ENCODE data around the gene DLST. TPM values are rescaled to one million over a fixed set of nuclear protein-coding genes. Genes with fewer than 3 reads are reported as not detected.

DLST gene
- total and polyA plus RNA-seq, 8 donors, result 25.1 to 125 (median 76.1) TPM

DNA sequence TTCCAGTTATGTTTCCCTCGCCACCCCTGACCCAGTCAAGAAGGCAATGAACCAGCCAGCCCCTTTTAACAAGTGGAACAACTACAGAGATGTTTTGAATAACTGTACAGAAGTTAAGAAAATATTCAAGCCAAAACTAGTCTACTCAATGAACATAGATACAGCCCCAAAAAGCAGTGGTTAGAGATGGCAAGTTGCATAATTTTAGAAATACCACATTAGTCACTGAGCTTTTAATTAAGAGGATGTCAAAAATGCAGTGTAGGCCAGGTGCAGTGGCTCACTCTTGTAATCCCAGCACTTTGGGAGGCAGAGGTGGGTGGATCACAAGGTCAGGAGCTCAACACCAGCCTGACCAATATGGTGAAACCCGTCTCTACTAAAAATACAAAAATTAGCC, 32.9 kb upstream of the DLST start:
- DNase-seq, result no peak
- TF ChIP-seq, protein P1, sequence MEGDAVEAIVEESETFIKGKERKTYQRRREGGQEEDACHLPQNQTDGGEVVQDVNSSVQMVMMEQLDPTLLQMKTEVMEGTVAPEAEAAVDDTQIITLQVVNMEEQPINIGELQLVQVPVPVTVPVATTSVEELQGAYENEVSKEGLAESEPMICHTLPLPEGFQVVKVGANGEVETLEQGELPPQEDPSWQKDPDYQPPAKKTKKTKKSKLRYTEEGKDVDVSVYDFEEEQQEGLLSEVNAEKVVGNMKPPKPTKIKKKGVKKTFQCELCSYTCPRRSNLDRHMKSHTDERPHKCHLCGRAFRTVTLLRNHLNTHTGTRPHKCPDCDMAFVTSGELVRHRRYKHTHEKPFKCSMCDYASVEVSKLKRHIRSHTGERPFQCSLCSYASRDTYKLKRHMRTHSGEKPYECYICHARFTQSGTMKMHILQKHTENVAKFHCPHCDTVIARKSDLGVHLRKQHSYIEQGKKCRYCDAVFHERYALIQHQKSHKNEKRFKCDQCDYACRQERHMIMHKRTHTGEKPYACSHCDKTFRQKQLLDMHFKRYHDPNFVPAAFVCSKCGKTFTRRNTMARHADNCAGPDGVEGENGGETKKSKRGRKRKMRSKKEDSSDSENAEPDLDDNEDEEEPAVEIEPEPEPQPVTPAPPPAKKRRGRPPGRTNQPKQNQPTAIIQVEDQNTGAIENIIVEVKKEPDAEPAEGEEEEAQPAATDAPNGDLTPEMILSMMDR (IDR thresholded peaks at IDR 0.05), result no peak
- no peak for TF ChIP-seq POLR2A (IDR thresholded peaks at IDR 0.05)
- TF ChIP-seq POLR2AphosphoS5 (IDR thresholded peaks at IDR 0.05), result no peak
- TF ChIP-seq EP300 (IDR thresholded peaks at IDR 0.05), result no peak
- Histone ChIP-seq H3K4me1 (peaks cover 3 to 22% (median 16%) of the 10 kb centered on the region in 4 donors), H3K9me3 (no peaks in the 10 kb centered on the region), H3K36me3 (no peaks in the 10 kb centered on the region), H3K27ac (no peak overlapping the region), H3K27me3 (no peaks in the 10 kb centered on the region), H3K4me3 (no peak overlapping the region)
- WGBS, 5 donors, result 82 to 93% (median 89%) methylated on average over 2 of the region's 2 CpGs
- intact Hi-C loops (cut with DNase I; ENCODE audit: low total_unique reads), result no loop called here

DNA sequence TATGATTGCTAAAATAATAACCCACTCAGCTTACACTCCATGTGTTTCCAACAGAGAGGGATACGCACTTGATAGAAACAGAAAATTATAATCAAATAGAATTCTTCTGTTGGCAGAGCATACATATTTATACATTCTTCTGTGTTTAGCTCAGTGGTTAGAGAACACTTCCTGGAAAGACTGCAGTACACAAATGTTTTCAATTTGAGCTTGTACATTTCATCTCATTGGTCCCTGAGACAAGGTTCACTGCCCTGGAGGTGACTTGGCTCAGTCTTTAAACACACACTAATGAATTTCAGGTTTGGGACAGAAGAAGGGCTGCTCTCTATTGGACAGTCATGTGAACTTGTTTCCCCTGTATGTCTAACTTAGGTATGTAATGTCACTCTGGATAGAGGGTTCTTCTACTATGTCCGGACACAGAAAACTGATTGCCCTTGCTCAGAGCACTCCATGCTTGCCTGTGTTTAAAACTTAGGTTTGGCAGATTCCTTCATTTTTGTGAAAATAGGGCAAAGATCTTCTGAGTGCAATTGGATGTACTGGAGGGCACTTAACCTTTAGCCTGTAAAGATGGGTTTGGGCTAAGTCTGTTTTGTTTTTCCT, 28.7 kb upstream of the DLST start:
- intact Hi-C loops (cut with DNase I; ENCODE audit: low total_unique reads), result no loop called here
- no peaks in the 10 kb centered on the region for H3K27me3 ChIP-seq
- H3K4me1 ChIP-seq, result peaks cover 7 to 32% (median 22%) of the 10 kb centered on the region in 4 donors
- H3K9me3 ChIP-seq, result no peaks in the 10 kb centered on the region
- no peaks in the 10 kb centered on the region for H3K36me3 ChIP-seq
- H3K4me3 ChIP-seq, result no peak overlapping the region
- TF ChIP-seq EP300 (IDR thresholded peaks at IDR 0.05) (no peak), POLR2AphosphoS5 (IDR thresholded peaks at IDR 0.05) (peak in 2 of 3 donors; percentile 30 to 57)
- peak in 1 of 2 donors; percentile 57 for DNase-seq
- 25 to 38% (median 31%) methylated on average over 2 of the region's 2 CpGs for WGBS, 5 donors
- peak overlapping the region in 4 of 5 donors; percentile 38 to 57 (median 50) for H3K27ac ChIP-seq

DNA sequence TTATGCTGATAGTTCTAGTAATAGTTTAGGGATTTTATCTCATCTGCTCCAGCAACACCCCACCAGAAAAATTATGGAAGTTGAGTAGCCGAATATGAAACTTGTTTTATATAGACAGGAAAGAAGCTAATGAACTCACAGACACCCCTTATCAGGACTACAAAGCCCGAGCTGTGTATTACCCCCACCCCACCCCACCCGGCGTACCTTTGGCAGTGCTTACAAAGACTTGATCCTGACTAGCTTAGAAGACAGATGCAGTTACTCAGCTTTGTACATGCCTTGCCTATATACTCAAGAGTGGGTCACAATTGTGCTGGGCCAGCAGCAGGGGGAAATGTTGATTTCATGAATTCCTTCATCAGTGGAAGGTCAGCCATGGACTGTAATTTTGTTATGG, 28.1 kb upstream of the DLST start:
- intact Hi-C loops (cut with DNase I; ENCODE audit: low total_unique reads), result no loop called here

DNA sequence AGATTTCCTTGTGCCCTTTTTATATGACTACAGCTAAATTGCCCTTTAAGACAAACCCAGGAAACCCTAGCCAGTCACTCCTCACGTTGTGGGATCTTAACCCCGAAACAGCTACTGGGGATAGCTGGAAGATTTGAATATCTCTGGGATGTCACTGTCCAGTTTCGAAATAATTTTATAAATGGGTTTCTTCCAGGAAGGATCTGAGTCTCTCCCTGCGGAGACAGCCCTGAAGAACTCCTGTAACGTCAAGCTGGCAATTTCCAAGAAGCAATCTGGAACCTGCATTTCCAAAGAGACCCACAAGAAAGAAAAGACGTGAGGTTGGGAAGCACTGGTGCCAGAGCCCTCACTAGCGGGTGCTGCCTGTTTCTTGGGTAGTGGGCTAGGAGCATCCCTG, 26.7 kb upstream of the DLST start:
- no peak for TF ChIP-seq EP300 (IDR thresholded peaks at IDR 0.05)
- no peak for TF ChIP-seq POLR2AphosphoS5 (IDR thresholded peaks at IDR 0.05)
- TF ChIP-seq, protein P1 (IDR thresholded peaks at IDR 0.05), result no peak
- TF ChIP-seq POLR2A (IDR thresholded peaks at IDR 0.05), result no peak
- Histone ChIP-seq H3K27ac (peak overlapping the region in 1 of 5 donors; percentile 30), H3K27me3 (no peaks in the 10 kb centered on the region), H3K9me3 (no peaks in the 10 kb centered on the region), H3K36me3 (no peaks in the 10 kb centered on the region), H3K4me1 (peaks cover 7 to 32% (median 22%) of the 10 kb centered on the region in 4 donors), H3K4me3 (no peak overlapping the region)
- WGBS, 5 donors, result 65 to 77% (median 71%) methylated on average over 7 of the region's 7 CpGs
- intact Hi-C loops (cut with DNase I; ENCODE audit: low total_unique reads), result no loop called here
- no peak for DNase-seq

More for the DNA sequence above, 28.1 kb upstream of the DLST start:
- no peaks in the 10 kb centered on the region for H3K9me3 ChIP-seq
- H3K4me3 ChIP-seq, result no peak overlapping the region
- peak overlapping the region in 4 of 5 donors; percentile 38 to 57 (median 50) for H3K27ac ChIP-seq
- no peaks in the 10 kb centered on the region for H3K27me3 ChIP-seq
- 14 to 36% (median 20%) methylated on average over 4 of the region's 4 CpGs for WGBS, 5 donors
- TF ChIP-seq EP300 (IDR thresholded peaks at IDR 0.05) (no peak), POLR2AphosphoS5 (IDR thresholded peaks at IDR 0.05) (no peak), POLR2A (IDR thresholded peaks at IDR 0.05) (no peak)
- TF ChIP-seq, protein P1 (IDR thresholded peaks at IDR 0.05), result no peak
- DNase-seq, result peak in 1 of 2 donors; percentile 40
- H3K36me3 ChIP-seq, result no peaks in the 10 kb centered on the region
- H3K4me1 ChIP-seq, result peaks cover 7 to 32% (median 22%) of the 10 kb centered on the region in 4 donors

DNA sequence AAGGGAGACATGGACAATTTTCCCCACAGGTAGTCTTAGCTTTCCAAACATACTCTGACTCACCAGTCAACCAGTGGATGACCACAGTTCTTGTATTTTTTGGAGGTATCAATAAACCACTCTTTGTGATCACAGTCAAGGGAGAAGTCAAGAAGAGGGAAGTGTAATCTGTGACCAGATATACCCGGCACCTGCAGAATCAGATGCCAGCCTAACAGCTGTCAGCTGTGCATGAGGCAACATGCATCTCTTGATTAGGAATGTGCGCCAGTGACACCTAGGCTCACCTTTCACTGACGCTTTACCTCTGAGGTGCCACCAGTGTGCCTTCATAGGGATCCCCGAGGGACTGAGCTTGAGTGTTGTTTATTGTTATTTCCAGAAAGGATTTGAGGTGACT, 25.8 kb upstream of the DLST start:
- H3K27me3 ChIP-seq, result no peaks in the 10 kb centered on the region
- no peak overlapping the region for H3K4me3 ChIP-seq
- intact Hi-C loops (cut with DNase I; ENCODE audit: low total_unique reads), result no loop called here
- TF ChIP-seq POLR2AphosphoS5 (IDR thresholded peaks at IDR 0.05) (no peak), EP300 (IDR thresholded peaks at IDR 0.05) (no peak), POLR2A (IDR thresholded peaks at IDR 0.05) (no peak)
- WGBS, 5 donors, result 70 to 89% (median 77%) methylated on average over 4 of the region's 4 CpGs
- DNase-seq, result no peak
- no peak overlapping the region for H3K27ac ChIP-seq
- H3K9me3 ChIP-seq, result no peaks in the 10 kb centered on the region
- H3K36me3 ChIP-seq, result no peaks in the 10 kb centered on the region
- peaks cover 7 to 37% (median 28%) of the 10 kb centered on the region in 4 donors for H3K4me1 ChIP-seq

Data from stomach (tissue), 9 donors.